HepG2 (cell line): ENCODE results near the gene CNTNAP1. TPM values are rescaled to one million over a fixed set of nuclear protein-coding genes. Genes with fewer than 3 reads are reported as not detected.

Experiments
- ATF6 ChIP-seq: sonication (generic); formaldehyde crosslinking; conservative IDR thresholded peaks from 2 replicates; pipeline ENCODE4 v1.4.0; 2020; ENCODE audit warnings: missing genetic modification reagents
- BCL6 ChIP-seq: IDR thresholded peaks from 2 replicates; pipeline ENCODE4 v1.6.1; 2016; ENCODE audit warnings: missing genetic modification reagents, missing compliant biosample characterization
- IKZF5 ChIP-seq: IDR thresholded peaks from 2 replicates; pipeline ENCODE4 v1.6.1; 2018; ENCODE audit warnings: missing genetic modification reagents, mild to moderate bottlenecking, missing compliant biosample characterization
- NFYC ChIP-seq: IDR thresholded peaks from 2 replicates; pipeline ENCODE4 v1.6.1; 2016; ENCODE audit warnings: missing genetic modification reagents, missing compliant biosample characterization
- NRL ChIP-seq: sonication (generic); formaldehyde crosslinking; IDR thresholded peaks from 2 replicates; pipeline ENCODE4 v1.5.0; 2020; ENCODE audit warnings: missing genetic modification reagents, mild to moderate bottlenecking, moderate library complexity, borderline replicate concordance
- POGZ ChIP-seq: sonication (generic); formaldehyde crosslinking; IDR thresholded peaks from 2 replicates; pipeline ENCODE4 v1.4.0; 2020; ENCODE audit warnings: mild to moderate bottlenecking, missing genetic modification reagents
- THAP11 ChIP-seq: IDR thresholded peaks from 2 replicates; pipeline ENCODE4 v1.6.1; 2016; ENCODE audit warnings: missing biosample characterization, missing genetic modification reagents
- ZBTB40 ChIP-seq, 2 experiments: fragments of 450-650 bp in 1 of 2; sonication (generic) in 1 of 2; formaldehyde crosslinking in 1 of 2; IDR thresholded peaks; 2 replicates each; pipeline versions ENCODE4 v1.6.1 to v1.8.0; 2016 to 2022; ENCODE audit warnings: antibody characterized with exemption in 1 of 2, mild to moderate bottlenecking in 1 of 2, missing genetic modification reagents in 1 of 2
- ZFP36L1 ChIP-seq: sonication (generic); formaldehyde crosslinking; IDR thresholded peaks from 2 replicates; pipeline ENCODE4 v1.8.0; 2022; ENCODE audit warnings: mild to moderate bottlenecking, missing genetic modification reagents, moderate library complexity
- ZNF331 ChIP-seq: sonication (generic); formaldehyde crosslinking; IDR thresholded peaks from 2 replicates; pipeline ENCODE4 v1.4.0; 2020; ENCODE audit warnings: missing genetic modification reagents
- ZNF441 ChIP-seq: sonication (generic); formaldehyde crosslinking; IDR thresholded peaks from 2 replicates; pipeline ENCODE4 v1.7.0; 2021; ENCODE audit warnings: missing genetic modification reagents, borderline replicate concordance
- ZNF546 ChIP-seq: sonication (generic); formaldehyde crosslinking; conservative IDR thresholded peaks from 2 replicates; pipeline ENCODE4 v1.8.1; 2023; ENCODE audit warnings: mild to moderate bottlenecking, missing genetic modification reagents
- ZNF704 ChIP-seq: sonication (generic); formaldehyde crosslinking; IDR thresholded peaks from 2 replicates; pipeline ENCODE4 v1.8.1; 2023; ENCODE audit warnings: mild to moderate bottlenecking, inconsistent platforms, moderate library complexity, missing genetic modification reagents, borderline replicate concordance
- ZNF878 ChIP-seq: sonication (generic); formaldehyde crosslinking; IDR thresholded peaks from 2 replicates; pipeline ENCODE4 v1.8.1; 2023; ENCODE audit warnings: mild to moderate bottlenecking, missing genetic modification reagents, moderate library complexity
- ZSCAN9 ChIP-seq: IDR thresholded peaks from 2 replicates; pipeline ENCODE4 v1.6.1; 2016; ENCODE audit warnings: borderline replicate concordance
- polyA plus RNA-seq, 8 experiments: library from polyadenylated mRNA; depleted of rRNA in 3 of 8; stranded (reverse) in 7 of 8; unstranded in 1 of 8; fragments of >200 nt; fragmentation: Illumina TruSeq in 4 of 8; extraction: Trizol in 4 of 8; gene quantifications; 2 replicates each; pipeline versions ENCODE4 v1.2.1 to v1.2.3, GENCODE V29; 2011 to 2016; ENCODE audit warnings: low read depth in 4 of 8, missing spikeins in 1 of 8, mixed read lengths in 1 of 8; ENCODE audit not compliant: insufficient read depth in 1 of 8
- total RNA-seq, 5 experiments: library from RNA; depleted of rRNA; stranded (reverse); fragments of >200 nt; fragmentation: Illumina TruSeq; extraction: Trizol; gene quantifications; 2 replicates each; pipeline ENCODE4 v1.2.3, GENCODE V29; 2016; ENCODE audit warnings: low read depth in 1 of 5

CNTNAP1 gene
- total and polyA plus RNA-seq, 2 of the 13 experiments (the other 11 are each of a cell fraction or from before 2014, with no cell fraction given): 4.5 to 7.7 TPM

- TF ChIP-seq ZBTB40 (IDR thresholded peaks at IDR 0.05) (no peak), ZBTB40 (CRISPR knock-in tag; IDR thresholded peaks at IDR 0.05) (peak; percentile 44; the same call in 1 of the 2 replicates), THAP11 (0 out of 2 replicates have a peak, but pooled peaks have one; percentile 10), ZSCAN9 (CRISPR knock-in tag) (no peak), ZNF704 (CRISPR knock-in tag) (0 out of 2 replicates have a peak, but pooled peaks have one; percentile 39), ZNF878 (CRISPR knock-in tag) (no peak), ZFP36L1 (CRISPR knock-in tag) (0 out of 2 replicates have a peak, but pooled peaks have one; percentile 46), ZNF546 (CRISPR knock-in tag) (0 out of 2 replicates have a peak, but pooled peaks have one; percentile 37), NRL (CRISPR knock-in tag) (peak; percentile 84; the same call in 1 of the 2 replicates), ZNF331 (CRISPR knock-in tag) (no peak), ATF6 (no peak), NFYC (CRISPR knock-in tag) (0 out of 2 replicates have a peak, but pooled peaks have one; percentile 6), BCL6 (CRISPR knock-in tag) (peak; percentile 4; the same call in 1 of the 2 replicates), IKZF5 (CRISPR knock-in tag) (peak; percentile 12; the same call in 1 of the 2 replicates), POGZ (peak; percentile 42; the same call in 1 of the 2 replicates), ZNF441 (peak; percentile 66; the same call in 1 of the 2 replicates)
Measured at GRCh38 chr17:42682722-42683403, 532 bp downstream of the CNTNAP1 start (continued).
